HG03571 (cell line): ENCODE results near the gene LYPD4.
"Not testable (repeated sequence)": the region's sequence is repeated elsewhere in the genome, so short reads cannot be mapped to it uniquely, and the experiment has no call there.

Source experiments
- ATAC-seq: cut with Tn5 transposase; IDR thresholded peaks from one replicate; pipeline ENCODE4 v1.9.1; 2021; ENCODE audit not compliant: unreplicated experiment

Gene LYPD4

DNA sequence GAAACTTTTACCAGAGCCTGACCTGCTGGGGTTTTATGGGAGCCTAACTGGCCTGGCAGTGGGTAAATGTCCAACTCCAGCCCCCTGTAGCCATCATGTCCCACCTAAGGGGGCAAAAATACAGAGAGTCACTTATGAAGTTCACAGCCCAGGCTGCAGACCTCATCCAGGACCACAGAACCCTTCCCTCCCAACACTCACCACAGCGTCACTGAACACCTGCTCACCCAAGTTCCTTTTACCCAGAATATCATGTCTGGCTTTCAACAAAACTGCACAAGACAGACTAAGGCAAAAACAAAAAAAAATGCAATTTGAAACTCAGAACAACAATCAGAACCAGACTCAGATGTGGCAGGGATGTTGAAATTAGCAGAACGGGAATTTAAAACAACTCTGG lies 41.7 kb downstream of the LYPD4 start:
- ATAC-seq = no peak

DNA sequence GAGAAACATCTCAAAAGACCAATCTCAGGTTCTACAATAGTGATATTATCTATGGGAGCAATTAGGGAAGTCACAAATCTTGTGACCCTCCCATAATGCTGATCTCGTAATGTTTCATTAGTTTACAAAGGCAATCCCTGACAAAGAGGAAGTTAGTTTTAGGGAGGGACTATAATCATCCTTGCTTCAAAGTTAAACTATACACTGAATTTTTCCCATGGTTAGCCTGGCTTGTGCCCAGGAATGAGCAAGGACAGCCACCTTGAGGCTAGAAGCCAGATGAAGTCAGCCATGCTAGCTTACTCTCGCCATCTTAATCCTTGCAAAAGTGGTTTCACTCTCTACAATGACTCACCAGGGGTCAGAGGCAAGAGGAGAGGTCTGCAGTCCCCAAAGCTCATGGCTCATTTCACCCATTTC lies 42.7 kb downstream of the LYPD4 start:
- ATAC-seq = no peak

DNA sequence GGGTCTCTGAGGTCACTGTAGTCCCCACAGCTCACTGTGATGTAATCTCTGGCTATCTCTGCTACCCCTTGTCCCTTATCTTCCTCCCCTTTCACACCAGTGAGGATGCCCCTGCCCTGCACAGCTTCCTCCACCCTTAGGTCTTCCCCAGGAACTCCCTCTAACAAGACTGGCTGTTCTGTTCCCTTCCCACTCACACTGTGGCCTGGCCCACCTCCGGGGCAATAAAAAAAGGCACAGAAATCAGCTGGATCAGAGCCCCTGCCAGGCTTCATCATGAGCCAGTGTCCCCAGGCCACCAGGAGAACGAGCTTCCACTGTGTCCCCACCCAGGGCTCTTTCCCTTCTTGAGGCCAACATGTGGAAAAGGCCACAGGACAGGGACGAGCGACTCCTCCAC lies 43.5 kb downstream of the LYPD4 start:
- ATAC-seq = no peak

DNA sequence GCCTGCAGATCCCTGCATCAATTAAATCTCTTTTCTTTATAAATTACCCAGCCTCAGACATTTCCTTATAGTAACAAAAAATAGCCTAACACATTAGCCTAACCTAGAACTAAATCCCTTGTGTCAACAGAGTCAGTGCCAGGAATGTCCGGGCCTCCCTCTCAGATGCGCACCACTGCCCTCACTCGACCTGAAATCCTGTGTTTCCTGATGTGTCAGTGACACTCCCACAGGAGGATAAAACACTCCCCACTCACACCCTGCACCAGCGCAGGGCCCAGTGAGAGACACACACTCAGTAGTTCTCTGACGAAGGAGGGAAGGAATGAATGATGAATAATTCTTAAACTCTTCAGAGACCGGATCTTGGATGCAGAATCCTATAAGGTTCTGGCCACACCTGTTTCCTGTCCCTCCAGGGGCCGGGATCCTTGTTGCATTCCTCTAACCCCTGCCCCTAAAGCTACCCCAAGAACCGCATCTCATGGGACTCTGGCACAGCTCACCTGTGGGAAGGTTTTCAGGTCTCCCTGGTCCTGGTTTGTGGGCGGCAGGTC lies 45.0 kb downstream of the LYPD4 start:
- no peak for ATAC-seq

DNA sequence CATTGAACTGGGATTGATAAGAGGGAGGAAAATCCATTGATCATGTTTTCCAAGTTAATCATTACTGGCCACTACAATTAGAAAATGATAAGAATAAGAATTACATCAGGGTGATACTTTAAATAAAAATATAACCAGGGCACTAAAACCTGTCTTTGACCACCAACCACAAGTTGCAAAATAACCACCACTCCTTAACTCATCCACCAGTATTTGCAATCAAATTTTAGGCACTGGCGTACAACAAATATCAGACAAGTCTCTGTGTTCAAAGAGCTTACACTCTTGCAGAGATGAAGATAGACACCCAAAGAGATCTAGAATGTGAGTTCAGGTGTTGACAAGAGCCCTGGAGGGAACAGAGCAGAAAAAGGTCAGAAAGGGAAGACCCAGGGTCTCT lies 47.6 kb downstream of the LYPD4 start:
- no peak for ATAC-seq

DNA sequence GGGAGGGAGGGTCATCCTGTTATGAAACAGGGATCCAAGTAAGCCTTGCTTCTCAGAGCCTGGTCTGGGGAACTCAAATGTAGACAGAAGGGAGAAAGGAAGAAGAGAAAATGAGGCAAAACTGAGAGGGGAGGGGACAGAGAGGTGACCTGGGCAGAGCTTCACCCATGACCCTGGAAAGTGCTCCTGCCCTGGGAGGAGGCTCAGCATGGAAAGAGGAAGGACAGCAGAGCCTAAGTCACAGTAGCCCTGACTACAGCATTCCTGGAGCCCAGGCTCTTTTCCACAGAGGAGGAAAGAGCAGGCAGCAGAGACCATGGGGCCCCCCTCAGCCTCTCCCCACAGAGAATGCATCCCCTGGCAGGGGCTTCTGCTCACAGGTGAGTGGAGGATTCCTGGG lies 48.1 kb downstream of the LYPD4 start, which contains the start of gene CEACAM3:
Gene CEACAM3 (plus strand): TSS at position 226 of the 400 bp plus-strand sequence. CDS start 91 bp downstream, at position 317.
- ATAC-seq = no peak

DNA sequence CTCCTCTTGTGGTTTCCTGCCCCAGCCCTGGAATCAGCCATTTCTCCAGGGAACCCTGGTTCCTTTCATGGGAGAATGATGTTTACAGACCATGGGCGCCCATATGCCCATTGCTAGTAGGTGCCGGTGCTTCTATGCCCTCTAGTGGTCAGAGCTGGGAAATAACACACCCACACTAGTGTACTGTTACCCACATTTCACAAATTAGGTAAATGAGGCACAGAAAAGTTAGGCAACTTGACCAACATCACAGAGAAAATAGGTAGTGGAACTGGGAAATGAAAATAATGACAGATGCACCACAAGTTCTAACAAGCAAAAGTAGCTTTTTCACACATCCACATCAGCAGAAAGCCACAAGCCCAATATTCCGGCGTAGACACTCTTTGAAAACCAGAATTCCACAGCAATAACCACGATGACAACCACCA lies 49.4 kb downstream of the LYPD4 start:
- no peak for ATAC-seq

DNA sequence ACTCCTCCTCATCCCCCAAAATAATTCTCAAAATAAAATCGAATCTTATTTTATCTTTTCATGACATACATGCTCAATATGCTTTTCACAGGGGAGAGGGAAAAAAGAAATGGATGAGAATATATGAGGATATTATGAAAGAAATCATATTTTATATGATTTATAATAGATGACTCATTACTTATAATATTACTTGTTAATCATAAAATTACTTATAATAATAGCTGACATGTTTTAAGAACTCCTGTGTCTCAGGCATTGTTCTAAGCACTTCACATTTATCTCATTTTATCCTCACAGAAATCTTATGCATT lies 51.1 kb downstream of the LYPD4 start:
- ATAC-seq = no peak

DNA sequence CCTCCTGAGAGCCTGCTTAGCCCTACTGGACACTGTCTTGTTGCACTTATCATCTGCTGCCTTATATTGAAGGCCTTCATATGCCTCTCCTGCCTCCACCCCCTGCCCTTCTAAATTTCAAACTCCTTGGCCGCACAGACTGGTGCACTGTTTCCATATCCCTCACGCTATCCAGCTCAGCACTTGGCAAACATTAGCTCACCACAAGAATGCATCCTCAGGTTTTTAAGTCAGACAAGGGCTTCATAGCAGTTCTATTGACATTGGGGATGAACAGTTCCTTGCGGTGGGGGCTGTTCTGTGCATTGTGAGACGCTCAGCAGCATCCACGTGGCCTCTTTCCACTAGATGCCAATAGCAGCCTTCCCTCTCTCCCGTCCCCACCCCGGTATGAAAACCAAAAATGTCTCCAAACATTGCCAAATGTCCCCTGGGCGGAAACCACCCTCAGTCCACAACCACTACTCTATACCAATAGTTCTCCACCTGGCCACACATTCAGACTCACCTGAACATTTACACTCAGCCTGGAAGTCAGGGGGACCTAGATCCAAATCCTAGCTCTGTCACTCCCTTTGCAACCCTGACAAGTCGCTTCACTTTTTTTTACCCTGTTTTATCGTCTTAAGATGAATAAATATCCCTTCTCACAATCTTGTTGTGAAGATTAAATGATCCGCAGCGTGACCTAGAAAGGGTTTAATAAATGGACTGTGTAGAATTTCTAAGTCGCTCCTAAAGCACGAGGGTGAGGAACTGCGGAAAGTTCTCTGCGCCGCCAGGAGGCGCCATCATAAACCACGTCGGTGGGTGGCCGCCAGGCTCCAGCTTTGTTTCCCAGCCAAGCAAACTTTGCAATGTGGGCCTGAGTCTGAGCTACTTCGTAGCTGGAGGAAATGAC lies 51.7 kb downstream of the LYPD4 start:
- no peak for ATAC-seq

DNA sequence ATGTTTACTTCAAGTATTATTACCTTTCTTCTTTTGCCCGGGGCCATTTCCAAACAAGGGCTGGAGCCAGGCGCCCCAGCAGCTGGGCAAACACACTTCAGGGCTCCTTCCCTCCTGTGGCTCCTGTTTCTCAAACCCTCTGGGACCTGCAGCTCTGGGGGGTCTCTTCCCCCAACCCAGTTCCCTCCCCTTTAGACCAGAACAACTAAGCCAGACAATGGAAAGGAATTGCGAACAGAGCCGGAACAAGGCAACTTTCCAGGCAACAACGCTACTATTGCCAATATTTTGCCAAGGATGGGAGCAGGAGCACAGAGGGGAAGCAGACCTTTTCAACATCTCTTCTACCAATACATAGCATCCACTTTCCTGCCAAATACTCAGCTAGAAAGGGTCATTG lies 55.4 kb downstream of the LYPD4 start:
- ATAC-seq = not testable (repeated sequence)

DNA sequence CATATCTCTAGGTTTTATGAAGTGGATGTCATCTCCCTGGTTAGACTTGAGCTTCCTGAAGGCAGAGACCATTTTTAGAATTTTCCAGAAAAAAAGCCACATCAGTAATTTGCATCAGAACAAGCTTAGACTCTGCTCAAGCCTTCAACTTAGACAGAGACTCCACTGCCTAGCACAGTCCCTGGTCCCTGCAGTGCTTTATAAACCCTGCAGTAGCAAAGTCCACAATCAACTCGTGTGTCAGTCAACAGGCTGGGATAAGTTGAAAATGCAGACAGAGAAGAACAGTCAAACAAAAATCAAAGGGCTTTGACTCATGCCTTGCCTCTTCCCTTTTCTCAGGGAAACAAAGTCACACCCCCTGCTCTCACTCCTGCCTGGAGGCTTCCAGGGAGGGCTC lies 56.0 kb downstream of the LYPD4 start:
- not testable (repeated sequence) for ATAC-seq
